NCI-H2081 treated with DMSO at 0.1 percent for 48 hours (cell line): ENCODE results near the gene TRIM32.
"Not testable (repeated sequence)": the region's sequence is repeated elsewhere in the genome, so short reads cannot be mapped to it uniquely, and the experiment has no call there.

Experiments used
- DNase-seq: peaks from one replicate; lab custom pipeline; 2025; lab: John Stamatoyannopoulos, UW

The TRIM32 gene

DNA sequence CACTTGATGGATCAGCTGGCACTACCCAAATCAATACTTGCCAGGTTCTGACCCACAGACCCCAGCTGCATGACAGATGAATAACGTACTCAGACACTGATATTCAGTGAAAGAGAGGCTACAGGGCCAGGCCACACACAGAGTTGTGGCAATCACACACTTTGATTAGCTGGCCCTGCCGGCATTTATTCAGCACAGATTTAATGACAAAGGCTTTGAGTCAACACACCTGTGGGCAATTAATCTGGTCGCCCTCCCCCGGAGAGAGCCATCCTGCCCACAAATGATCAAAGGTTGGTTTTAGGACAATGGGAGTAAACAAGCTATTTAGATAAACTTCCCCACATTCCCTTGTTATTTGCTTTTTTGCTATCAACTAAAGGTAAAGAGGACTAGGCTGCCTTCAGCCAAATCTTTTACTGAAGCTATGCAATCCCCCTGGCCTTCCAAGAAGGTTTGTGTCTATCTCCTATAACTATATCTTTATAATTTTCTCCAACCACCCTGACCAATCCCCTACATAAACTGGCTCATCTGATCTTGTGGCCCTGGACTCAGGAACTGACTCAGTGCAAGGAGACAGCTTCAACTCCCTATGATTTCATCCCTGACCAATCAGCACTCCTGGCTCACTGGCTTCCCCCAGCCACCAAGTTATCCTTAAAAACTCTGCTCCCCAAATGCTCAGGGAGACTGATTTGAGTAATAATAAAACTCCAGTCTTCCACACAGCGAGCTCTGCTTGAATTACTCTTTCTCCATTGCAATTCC is 12.7 kb upstream of the TRIM32 start:
- no peak for DNase-seq

DNA sequence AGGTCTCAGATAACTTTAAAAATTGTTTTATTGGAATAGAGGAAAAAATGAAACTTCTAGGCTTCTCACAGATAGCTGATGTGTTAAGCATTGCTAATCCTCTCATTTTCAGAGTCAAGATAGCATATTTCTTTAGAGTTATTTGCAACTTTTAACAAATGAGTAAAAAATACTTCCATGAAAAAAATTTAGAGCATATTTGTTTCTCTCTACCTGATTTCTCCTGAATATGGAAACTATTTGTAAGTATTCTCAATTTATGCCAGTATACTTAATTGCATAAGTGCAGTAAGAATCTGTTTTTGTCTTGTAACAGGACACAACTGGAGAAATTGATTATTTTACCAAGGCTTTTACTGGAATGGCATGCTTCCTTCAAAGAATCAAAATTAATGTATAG is 3.6 kb upstream of the TRIM32 start:
- no peak for DNase-seq

DNA sequence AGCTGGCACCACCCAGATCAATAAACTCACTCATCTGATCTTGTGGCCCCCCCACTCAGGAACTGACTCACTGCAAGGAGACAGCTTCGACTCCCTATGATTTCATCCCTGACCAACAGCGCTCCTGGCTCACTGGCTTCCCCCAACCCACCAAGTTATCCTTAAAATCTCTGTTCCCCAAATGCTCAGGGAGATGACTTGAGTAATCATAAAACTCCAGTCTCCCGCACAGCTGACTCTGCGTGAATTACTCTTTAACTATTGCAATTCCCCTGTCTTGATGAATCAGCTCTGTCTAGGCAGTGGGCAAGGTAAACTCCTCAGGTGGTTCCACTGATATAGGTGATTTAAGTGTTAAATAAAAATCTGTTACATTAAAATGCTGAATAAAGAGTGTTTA is 1.9 kb upstream of the TRIM32 start:
- no peak for DNase-seq

DNA sequence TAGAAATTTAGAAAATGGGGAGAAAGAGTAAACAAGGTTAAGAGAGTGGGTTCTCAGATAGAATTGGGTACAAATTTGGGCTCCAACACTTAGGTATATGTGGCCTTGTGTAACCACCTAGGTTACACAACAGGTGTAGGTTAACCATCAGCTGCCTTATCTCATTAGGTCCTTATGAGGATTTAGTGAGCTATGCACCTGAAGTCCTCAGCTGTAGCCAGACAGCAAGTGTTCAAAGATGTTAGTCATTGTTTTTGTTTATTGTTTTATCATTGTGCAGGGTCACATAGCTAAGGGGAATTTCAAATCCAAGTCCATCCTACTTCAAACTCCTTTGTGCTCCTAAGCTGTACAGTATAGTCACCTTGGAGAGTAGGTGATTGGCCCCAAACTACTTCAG is 970 bp upstream of the TRIM32 start:
- no peak for DNase-seq

DNA sequence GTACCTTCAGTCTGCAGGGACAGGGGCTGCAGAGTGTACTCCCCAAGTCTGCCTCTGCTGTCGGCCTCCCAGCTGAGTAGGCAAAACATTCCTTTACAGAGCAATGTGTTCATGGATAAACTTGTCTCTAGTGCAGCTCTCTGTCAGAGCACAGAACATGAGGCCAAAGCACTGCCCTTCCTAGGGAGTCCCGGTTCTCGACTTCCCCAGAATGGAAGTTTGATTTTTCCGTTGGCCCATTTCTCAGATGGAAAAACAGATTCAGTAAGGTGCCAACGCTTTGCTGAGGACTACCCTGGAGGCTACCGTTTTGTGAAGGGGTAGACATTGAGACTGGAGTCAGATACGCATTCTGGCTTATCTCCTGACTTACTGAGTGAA is 422 bp upstream of the TRIM32 start:
- no peak for DNase-seq

DNA sequence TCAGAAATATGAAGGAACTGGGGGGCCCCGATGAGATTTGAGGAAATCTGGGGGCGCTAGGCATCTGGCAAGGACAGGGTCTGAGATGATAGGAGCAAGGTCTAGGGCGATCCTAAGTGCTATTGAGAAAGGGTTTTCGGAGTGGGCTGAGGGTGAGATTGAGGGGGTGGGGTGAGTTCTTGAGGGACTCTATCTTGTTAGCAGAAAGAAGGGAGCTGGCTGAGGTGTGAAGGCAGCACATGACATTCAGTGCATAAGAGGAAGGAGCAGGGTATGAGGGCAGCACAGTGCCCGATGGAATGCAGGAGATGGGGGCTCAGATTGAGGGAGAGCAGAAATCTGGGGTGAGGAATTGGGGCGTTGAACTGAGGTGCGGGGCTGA is 640 bp downstream of the TRIM32 start:
- DNase-seq: no peak

DNA sequence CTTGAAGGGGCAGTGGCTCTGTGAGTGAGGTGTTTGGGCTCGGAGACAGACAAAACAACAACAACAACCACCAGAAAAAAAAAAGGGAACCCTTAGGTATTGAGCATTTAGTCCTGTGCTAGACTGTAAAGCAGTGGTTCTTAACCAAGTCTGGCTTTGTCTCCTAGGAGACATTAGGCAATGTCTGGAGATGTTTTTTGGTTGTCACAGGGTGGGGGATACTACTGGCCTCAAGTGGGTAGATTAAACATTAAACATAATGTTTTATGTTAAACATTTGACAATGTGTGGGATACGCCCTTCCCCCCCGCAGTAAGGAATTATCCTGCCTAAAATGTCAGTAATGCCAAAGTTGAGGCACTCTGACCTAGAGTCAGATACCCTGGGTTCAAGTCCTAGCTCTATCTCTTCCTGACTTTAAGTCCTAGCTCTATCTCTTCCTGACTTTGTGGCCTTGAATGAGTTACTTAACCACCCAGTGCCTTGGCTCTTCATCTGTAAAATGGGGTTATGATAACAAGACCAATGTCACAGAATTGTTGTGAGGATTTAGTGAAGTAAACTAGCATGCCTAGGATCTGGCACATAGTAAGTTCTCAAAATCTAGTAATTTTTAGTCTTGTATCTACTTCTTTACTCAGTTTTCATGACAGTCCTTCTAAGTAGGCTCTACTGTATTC is 1.8 kb downstream of the TRIM32 start:
- DNase-seq: no peak

DNA sequence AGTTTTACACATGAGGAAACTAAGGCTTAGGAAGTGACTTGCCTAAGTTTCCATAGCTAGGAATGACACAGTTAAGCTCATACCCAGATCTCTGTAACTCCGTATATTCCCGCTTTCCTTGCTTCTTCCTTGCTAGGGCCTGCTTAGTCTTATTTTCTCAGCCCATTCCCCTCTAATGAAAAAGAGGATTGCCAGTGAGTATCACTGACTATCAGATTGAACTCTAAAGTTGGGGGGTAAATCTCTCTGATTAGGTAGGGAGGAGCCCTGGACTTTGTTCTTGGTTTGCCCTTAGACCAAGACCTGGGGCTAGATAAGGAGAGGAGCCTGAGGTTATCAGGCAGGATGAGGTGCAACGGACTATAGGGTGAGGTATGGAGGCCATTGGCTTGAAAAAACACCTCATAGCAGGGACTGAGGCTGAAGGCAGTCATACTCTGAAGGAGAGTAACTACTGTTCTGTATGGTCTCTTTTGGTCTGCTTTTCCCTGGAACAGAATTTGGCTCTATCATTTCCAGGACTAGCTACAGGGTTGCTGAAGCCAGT is 2.5 kb downstream of the TRIM32 start:
- DNase-seq: no peak

DNA sequence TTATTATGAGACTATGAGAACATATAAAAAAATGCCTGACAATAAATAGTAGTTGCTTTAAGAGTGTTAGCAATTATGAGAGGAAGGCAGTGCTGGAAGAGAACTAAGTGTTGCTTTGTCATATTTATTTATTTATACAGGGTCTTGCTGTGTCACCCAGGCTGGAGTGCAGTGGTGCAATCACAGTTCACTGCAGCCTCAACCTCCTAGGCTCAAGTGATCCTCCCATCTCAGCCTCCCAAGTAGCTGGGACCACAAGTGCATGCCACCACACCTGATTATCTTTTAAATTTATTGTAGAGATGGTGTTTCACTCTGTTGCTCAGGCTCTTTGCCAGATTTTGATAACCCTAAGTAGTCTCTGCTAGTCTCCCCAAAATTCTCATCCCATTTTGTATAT is 3.7 kb downstream of the TRIM32 start:
- not testable (repeated sequence) for DNase-seq

DNA sequence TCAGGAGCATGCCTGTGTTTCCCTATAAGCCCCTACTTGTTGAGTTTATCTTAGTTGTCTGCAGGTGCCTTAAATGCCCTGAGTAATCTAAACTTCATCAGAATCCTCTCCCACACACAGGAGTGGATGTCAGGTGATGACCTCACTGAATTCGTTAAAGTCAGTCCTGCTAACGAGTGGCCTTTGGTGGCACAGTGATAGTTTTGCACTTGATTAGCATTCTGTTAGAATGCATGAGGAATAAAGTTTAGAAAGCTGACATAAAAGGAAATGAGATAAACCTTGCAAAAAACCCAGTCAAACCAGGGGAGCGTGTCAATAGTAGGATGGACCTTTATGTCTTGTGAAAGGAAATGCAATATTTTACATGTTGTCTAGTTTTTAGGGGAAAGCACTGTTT is 4.5 kb downstream of the TRIM32 start:
- no peak for DNase-seq

DNA sequence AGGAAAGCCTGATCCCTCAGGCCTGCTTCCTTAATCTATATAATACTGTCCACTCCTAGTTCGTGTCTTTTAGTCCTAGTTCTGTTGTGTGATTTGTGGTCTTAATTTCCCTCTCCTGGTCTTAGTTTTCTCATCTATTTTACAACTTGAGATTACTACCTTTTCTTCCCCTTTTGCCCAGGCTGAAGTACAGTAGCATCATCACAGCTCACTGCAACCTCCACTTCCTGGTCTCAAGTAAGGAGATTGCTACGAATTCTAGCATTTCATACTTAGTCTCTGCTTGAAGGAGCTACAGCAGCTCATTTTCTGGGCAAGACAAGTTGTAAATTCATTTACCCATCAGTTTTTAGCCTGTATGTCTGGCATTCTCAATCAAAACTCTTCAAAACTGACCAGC is 5.5 kb downstream of the TRIM32 start:
- DNase-seq: no peak

DNA sequence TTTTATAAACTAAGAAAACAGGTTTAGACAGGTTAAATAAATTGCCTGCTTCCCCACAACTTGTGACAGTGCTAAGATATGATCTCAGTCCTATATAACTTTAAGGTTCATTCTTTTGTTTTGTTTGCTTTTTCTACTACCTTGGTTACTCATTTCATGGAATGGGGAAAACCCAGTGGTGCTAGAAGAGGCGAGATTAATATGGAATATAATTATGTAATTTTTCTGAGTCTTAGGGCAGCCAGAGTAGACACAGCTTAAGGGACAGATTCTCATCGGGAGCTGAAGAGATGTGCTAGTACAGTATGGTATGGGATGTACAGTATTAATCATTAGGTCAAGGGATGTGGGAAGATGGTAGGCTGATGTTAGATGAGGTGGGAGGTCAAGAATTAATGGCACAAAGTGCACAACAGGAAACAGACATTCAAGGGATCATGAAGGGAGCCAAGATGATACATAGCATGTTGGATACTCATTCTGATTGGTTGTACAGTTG is 6.2 kb downstream of the TRIM32 start:
- DNase-seq: no peak

DNA sequence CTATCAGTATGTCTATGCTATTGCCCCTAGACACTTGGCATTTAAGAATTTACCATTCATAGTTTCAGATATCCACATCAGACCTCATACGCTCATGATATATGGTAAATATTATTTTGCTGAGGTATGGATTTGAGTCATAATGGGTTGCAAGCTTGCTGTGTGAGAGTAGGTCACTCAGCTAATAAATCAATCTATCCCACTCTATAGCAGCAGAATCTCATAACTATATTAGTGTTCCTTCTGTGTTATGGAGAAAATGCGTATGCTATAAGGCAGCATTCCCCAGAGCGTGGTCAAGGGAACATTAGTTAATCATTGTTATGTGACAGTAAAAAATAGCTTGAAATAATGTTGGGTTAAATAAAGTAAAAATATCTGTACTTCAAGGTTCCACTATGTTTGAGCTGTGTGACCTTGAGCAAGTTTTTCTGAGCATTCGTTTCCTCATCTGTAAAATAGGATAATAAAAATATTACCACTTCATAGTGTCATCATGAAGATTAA is 7.7 kb downstream of the TRIM32 start:
- no peak for DNase-seq

DNA sequence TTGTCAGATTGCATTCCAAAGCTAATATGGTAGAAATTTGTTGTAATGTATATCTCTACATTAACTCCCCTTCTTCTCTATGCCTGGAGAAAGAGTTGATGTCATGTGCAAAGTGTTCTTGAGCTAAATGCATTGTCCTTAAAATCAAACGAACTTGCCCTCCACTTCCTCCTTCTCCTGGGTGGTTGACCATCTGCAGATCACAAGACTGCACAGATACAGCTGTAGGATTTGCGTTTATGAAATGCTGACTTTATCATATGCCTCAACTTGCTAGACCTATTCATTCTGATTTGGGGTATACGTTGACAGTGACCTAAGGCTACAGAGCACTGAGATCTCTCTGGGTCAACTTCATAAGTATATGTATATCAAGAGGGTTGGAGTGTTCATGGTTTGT is 8.3 kb downstream of the TRIM32 start:
- DNase-seq: no peak

DNA sequence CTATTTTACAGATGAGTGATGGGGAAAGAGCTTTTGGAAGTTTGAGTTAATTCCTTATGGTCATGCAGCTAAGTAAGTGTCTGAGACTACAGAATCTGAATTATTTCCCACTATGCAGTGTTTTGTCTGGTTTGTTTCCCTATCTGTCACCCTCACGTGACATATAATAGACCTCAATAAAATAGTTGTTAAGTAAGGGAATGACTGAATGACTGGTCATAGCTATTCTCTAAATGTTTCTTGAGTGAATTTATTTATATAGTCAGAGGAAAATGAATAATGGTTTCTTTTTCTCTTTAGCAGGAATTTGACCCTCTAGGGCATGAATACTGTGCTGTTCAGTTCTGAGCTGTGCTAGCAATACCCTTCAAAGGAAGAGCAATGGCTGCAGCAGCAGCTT is 10.3 kb downstream of the TRIM32 start:
- DNase-seq: no peak

DNA sequence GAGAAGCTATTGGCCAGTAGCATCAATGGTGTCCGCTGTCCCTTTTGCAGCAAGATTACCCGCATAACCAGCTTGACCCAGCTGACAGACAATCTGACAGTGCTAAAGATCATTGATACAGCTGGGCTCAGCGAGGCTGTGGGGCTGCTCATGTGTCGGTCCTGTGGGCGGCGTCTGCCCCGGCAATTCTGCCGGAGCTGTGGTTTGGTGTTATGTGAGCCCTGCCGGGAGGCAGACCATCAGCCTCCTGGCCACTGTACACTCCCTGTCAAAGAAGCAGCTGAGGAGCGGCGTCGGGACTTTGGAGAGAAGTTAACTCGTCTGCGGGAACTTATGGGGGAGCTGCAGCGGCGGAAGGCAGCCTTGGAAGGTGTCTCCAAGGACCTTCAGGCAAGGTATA is 10.8 kb downstream of the TRIM32 start:
- DNase-seq: no peak

DNA sequence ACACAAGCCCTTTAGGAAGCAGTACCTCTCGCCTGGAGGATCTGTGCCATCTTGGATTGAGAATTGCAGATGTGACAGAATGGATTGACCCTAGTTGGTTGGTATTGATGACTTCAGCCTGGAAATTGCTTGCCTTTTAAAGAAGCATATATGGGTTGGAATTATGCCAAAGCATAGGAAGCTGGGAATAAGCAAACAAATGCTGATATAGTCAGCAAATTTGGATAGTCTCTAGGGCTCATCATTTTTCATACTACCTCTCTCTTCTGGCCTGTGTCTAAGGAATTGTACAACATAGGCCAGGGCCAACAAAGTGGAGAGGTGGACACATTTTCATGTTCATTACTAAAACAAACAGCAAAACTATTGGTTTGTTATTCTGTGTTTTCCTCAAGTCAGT is 13.2 kb downstream of the TRIM32 start:
- DNase-seq: no peak

DNA sequence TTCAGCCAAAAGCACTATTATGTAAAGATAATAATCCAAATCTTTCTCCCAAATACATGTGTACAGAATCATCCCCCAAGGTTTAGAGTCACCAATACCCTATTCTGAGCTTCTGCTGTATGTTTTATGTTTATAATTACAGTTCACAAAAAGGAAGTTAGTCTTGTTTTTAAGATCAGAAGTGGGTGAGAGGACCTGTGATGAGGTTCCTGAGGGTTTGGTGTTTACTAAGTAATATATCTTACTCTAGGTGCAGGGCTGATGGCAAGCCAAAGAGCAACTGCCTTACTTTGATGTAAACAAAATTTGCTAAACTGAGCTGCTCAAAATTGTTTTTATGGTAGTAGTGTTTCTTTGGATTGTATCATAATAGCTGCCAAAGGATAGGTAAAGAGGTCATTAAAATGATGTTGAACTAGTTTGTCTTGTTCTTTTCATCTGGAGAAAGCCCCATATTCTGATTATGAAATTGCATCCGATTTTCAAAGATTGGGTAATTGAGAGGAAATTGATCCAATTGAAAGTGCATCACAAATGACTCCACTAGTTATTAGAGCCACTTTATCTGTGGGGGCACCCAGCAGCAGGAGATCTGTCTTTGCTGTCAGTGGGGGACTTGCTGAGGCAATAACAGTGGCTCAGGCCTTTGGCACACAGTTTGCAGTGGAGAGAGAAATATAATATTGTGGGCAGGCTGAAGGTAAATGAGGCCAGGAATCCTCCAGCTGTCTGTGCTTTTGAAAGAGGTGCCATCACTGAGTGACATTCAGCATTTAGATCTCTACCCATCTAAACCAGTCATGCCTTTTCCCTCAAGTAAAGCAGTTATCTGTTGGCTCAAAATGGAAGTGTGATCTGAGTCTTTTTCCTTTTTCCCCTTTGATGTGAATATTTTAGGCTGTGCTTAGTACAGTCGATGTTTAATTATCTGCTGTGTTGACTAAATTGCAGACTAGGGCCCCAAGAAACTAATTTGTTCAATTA is 14.1 kb downstream of the TRIM32 start:
- no peak for DNase-seq

DNA sequence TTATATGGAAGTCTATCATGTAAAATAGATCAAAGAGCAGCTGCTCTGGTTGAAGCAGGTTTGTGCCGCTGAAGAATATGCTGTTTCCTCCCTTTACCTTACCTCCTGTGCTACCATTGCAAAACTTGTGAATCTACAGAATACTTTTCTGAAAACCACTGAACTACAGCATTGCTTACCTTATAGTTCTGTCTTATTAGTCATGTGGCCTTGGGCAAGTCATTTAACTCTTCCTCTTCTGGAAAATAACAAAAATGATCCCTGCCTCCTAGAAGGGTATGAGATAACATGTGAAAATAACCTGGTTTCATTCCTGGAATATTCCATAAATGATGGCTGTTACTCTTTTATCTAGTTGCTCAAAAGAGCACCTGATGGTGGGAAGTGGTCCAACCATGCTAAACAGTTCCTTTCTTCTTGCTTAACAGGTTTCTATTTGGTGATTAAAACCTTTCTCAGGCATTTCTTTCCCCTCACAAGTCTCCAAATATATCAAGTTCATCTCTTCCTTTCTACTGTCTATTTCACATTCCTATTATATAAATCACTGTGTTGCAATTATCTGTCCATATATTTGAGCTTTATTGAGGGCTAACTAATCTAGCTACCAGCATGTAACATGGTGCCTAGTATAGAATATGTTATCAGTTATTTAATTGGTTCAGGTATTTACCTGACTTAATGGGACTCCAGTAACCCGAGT is 15.0 kb downstream of the TRIM32 start:
- no peak for DNase-seq

DNA sequence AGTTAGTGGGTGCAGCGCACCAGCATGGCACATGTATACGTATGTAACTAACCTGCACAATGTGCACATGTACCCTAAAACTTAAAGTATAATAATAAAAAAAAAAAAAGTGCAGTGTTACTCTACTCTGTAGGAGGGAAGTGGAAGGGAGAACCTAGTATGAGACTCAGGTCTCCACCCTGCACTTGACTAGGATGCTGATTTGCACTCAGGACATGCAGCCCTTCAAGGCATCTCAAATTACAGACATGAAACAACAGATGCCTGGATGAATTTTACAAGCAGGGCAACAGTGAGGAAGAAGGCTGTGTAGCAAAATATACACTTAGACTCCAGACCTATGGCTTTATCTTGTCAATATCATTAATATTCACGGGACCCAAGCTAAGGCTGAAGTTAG is 16.5 kb downstream of the TRIM32 start:
- DNase-seq: no peak

DNA sequence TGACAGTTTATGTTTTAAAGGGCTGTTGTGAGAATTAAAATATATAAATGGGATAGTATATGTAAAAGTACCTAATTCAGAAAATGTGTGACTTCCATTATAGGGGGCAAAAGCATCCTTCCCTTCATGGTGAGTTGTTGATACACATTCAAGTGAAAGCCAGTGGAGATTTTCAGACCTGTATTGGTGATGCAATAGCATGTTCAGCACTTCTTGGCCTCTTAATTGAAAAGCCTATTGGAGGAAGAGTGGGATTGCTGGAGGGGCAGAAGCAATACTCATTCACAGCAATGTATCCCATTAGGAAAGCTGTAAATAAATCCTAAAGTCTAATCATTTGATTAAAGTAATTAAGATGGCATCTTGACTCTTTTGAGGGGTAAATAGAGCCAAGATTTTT is 17.4 kb downstream of the TRIM32 start:
- DNase-seq: no peak
